ENCODE results near the gene C1QTNF8. TPM values are rescaled to one million over a fixed set of nuclear protein-coding genes. Genes with fewer than 3 reads are reported as not detected.

Gene C1QTNF8
- total RNA-seq, 1 experiment from 2014 or later, result 0.27 TPM

GRCh38 chr16:1072526-1073261 is 23.4 kb downstream of the C1QTNF8 start, which contains the start of gene SSTR5:
Gene SSTR5 (plus strand): TSS chr16:1072747. CDS start chr16:1078869, 6,122 bp downstream.
- no peaks in the 10 kb centered on the region for H3K79me2 ChIP-seq (ENCODE audit: insufficient read depth, low read length)
- TF ChIP-seq, protein P1, sequence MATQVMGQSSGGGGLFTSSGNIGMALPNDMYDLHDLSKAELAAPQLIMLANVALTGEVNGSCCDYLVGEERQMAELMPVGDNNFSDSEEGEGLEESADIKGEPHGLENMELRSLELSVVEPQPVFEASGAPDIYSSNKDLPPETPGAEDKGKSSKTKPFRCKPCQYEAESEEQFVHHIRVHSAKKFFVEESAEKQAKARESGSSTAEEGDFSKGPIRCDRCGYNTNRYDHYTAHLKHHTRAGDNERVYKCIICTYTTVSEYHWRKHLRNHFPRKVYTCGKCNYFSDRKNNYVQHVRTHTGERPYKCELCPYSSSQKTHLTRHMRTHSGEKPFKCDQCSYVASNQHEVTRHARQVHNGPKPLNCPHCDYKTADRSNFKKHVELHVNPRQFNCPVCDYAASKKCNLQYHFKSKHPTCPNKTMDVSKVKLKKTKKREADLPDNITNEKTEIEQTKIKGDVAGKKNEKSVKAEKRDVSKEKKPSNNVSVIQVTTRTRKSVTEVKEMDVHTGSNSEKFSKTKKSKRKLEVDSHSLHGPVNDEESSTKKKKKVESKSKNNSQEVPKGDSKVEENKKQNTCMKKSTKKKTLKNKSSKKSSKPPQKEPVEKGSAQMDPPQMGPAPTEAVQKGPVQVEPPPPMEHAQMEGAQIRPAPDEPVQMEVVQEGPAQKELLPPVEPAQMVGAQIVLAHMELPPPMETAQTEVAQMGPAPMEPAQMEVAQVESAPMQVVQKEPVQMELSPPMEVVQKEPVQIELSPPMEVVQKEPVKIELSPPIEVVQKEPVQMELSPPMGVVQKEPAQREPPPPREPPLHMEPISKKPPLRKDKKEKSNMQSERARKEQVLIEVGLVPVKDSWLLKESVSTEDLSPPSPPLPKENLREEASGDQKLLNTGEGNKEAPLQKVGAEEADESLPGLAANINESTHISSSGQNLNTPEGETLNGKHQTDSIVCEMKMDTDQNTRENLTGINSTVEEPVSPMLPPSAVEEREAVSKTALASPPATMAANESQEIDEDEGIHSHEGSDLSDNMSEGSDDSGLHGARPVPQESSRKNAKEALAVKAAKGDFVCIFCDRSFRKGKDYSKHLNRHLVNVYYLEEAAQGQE (IDR thresholded peaks at IDR 0.05; ENCODE audit: low read depth), result no peak
- no peak for TF ChIP-seq ATF3 (IDR thresholded peaks at IDR 0.05)
- no peak for TF ChIP-seq FOSL1 (IDR thresholded peaks at IDR 0.05; ENCODE audit: low read depth)
- no peak for TF ChIP-seq CEBPB (IDR thresholded peaks at IDR 0.05; ENCODE audit: low read depth)
- TF ChIP-seq TCF7L2 (IDR thresholded peaks at IDR 0.05; ENCODE audit: borderline replicate concordance, extremely low read depth, insufficient read depth, insufficient read length), result no peak
- no peak for TF ChIP-seq RAD21 (IDR thresholded peaks at IDR 0.05; ENCODE audit: low read depth)
- TF ChIP-seq SP1 (IDR thresholded peaks at IDR 0.05; ENCODE audit: low read depth), result no peak
- TF ChIP-seq EZH2phosphoT487 (IDR thresholded peaks at IDR 0.05; ENCODE audit: borderline replicate concordance), result no peak
- TF ChIP-seq YY1 (IDR thresholded peaks at IDR 0.05; ENCODE audit: extremely low read depth, insufficient replicate concordance, low read depth, low read length), result no peak
- TF ChIP-seq, protein P2, sequence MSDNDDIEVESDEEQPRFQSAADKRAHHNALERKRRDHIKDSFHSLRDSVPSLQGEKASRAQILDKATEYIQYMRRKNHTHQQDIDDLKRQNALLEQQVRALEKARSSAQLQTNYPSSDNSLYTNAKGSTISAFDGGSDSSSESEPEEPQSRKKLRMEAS (IDR thresholded peaks at IDR 0.05), result no peak
- TF ChIP-seq CBX3 (IDR thresholded peaks at IDR 0.05; ENCODE audit: low read depth), result no peak
- TF ChIP-seq, protein P3, sequence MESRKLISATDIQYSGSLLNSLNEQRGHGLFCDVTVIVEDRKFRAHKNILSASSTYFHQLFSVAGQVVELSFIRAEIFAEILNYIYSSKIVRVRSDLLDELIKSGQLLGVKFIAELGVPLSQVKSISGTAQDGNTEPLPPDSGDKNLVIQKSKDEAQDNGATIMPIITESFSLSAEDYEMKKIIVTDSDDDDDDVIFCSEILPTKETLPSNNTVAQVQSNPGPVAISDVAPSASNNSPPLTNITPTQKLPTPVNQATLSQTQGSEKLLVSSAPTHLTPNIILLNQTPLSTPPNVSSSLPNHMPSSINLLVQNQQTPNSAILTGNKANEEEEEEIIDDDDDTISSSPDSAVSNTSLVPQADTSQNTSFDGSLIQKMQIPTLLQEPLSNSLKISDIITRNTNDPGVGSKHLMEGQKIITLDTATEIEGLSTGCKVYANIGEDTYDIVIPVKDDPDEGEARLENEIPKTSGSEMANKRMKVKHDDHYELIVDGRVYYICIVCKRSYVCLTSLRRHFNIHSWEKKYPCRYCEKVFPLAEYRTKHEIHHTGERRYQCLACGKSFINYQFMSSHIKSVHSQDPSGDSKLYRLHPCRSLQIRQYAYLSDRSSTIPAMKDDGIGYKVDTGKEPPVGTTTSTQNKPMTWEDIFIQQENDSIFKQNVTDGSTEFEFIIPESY (IDR thresholded peaks at IDR 0.05; ENCODE audit: extremely low read depth, insufficient replicate concordance, low read length), result no peak
- no peak; the same call in 1 of the 2 replicates for TF ChIP-seq POLR2AphosphoS5 (IDR thresholded peaks at IDR 0.05; ENCODE audit: low read depth, low read length)
- no peak for TF ChIP-seq SRF (IDR thresholded peaks at IDR 0.05; ENCODE audit: low read depth)
- no peak for TF ChIP-seq ELF1 (IDR thresholded peaks at IDR 0.05; ENCODE audit: borderline replicate concordance, low read depth)
- no peak for TF ChIP-seq EZH2 (IDR thresholded peaks at IDR 0.05)
- TF ChIP-seq POLR2A (IDR thresholded peaks at IDR 0.05; ENCODE audit: borderline replicate concordance, extremely low read depth, insufficient read depth, insufficient read length), result no peak
- POLR2A ChIA-PET, result interaction anchor here (1.6 kb wide), 1 partner anchor 15 kb away, joined by 3 read pairs; no protein-coding TSS in a partner anchor
- peaks cover 28 to 33% of the 10 kb centered on the region in 2 experiments for H3K4me1 ChIP-seq (ENCODE audit: control insufficient read depth in 1 of 2, insufficient read depth in 2 of 2, low read length in 2 of 2)
- peak within 1 kb of the TSS; percentile 19; the same call in 1 of the 2 replicates for H3K27ac ChIP-seq (ENCODE audit: low read depth, low read length)
- no peaks in the 10 kb centered on the region for H3K36me3 ChIP-seq (ENCODE audit: control insufficient read depth in 1 of 2, insufficient read depth in 2 of 2, low read length in 2 of 2)
- H3K9me3 ChIP-seq (ENCODE audit: control insufficient read depth in 1 of 2, insufficient read depth in 1 of 2, low read depth in 1 of 2, low read length in 2 of 2), result no peaks in the 10 kb centered on the region
- H3K27me3 ChIP-seq (ENCODE audit: insufficient read depth, low read length), result no peaks in the 10 kb centered on the region
- no peak within 1 kb of the TSS for H2AFZ ChIP-seq (ENCODE audit: low read depth, low read length, poor library complexity, severe bottlenecking)
- no peaks in the 10 kb centered on the region for H4K20me1 ChIP-seq (ENCODE audit: insufficient read depth)
- DNase-seq (ENCODE audit: low read depth, low spot score) (no peak), ATAC-seq (peak; percentile 57)
- H3K4me2 ChIP-seq (ENCODE audit: low read length), result peak within 1 kb of the TSS; percentile 83
- intact Hi-C loops (cut with micrococcal nuclease), result no loop called here
- CTCF ChIA-PET, result interaction anchor here (0.8 kb wide), 1 partner anchor 30 kb away, joined by 3 read pairs; no protein-coding TSS in a partner anchor
- BruUV-seq (replicated peaks), result no TSS peak
- peak within 1 kb of the TSS; percentile 41 to 55 for H3K4me3 ChIP-seq (replicated peaks in 1 of 2; ENCODE audit: low read depth in 1 of 2, low read length in 2 of 2)
- RAD21 ChIA-PET (ENCODE audit: low non-redundant PET in 1 of 2, low total read pairs in 2 of 2, uncharacterized antibody in 2 of 2, unreplicated experiment in 2 of 2), result interaction anchor here in 1 of 2 experiments (1.1 kb wide), 1 partner anchor 19 kb away, joined by 3 read pairs; no protein-coding TSS in a partner anchor
- H3K9me2 ChIP-seq (ENCODE audit: insufficient read depth), result no peaks in the 10 kb centered on the region
- H3K9ac ChIP-seq (ENCODE audit: low read length), result peak within 1 kb of the TSS; percentile 58
